Keratinocyte (primary cell): Measurements from ENCODE around the gene CDCA4. TPM values are rescaled to one million over a fixed set of nuclear protein-coding genes. Genes with fewer than 3 reads are reported as not detected.

Experiments
- DNase-seq: peaks from one replicate; pipeline ENCODE4 v3.0.0-alpha.2; 2011; ENCODE audit warnings: low read depth, missing footprints, low spot score
- FAIRE-seq: peaks from 2 replicates; lab custom pipeline; 2011; peaks lifted over from hg19 to GRCh38; lab: Jason Lieb, UNC
- H2AFZ ChIP-seq: 2 replicates; pipeline ENCODE4 v1.6.0; 2012; ENCODE audit warnings: low read length, control low read depth, inconsistent platforms; ENCODE audit not compliant: control insufficient read depth
- H3K27ac ChIP-seq: 2 replicates; pipeline ENCODE4 v1.5.1; 2011; ENCODE audit warnings: low read length; ENCODE audit not compliant: control insufficient read depth, insufficient read depth
- H3K27me3 ChIP-seq: 3 replicates; pipeline ENCODE4 v1.6.0; 2011; ENCODE audit warnings: low read length; ENCODE audit not compliant: control insufficient read depth, insufficient read depth; ENCODE audit errors: extremely low read depth
- H3K36me3 ChIP-seq, 2 experiments: 2 replicates in 1 of 2; 3 replicates in 1 of 2; pipeline ENCODE4 v1.5.1; 2011; ENCODE audit warnings: low read length in 2 of 2, mild to moderate bottlenecking in 1 of 2; ENCODE audit not compliant: control insufficient read depth in 2 of 2, insufficient read depth in 2 of 2; ENCODE audit errors: extremely low read depth in 1 of 2
- H3K4me1 ChIP-seq: 3 replicates; pipeline ENCODE4 v1.5.1; 2011; ENCODE audit warnings: low read length; ENCODE audit not compliant: control insufficient read depth, insufficient read depth; ENCODE audit errors: extremely low read depth
- H3K4me2 ChIP-seq: 3 replicates; pipeline ENCODE4 v1.6.0; 2011; ENCODE audit warnings: low read depth, low read length; ENCODE audit not compliant: control insufficient read depth, insufficient read depth; ENCODE audit errors: extremely low read depth
- H3K4me3 ChIP-seq, 3 experiments: fragments of 200-600 bp in 1 of 3; sonication (generic) in 1 of 3; 2 replicates in 2 of 3; 3 replicates in 1 of 3; pipeline ENCODE4 v1.5.1; 2011 to 2016; ENCODE audit warnings: low read length in 3 of 3, mild to moderate bottlenecking in 3 of 3, control low read depth in 2 of 3, inconsistent platforms in 1 of 3, low read depth in 1 of 3, mixed read lengths in 1 of 3, mixed run types in 1 of 3, moderate library complexity in 1 of 3; ENCODE audit not compliant: control insufficient read depth in 2 of 3, insufficient read depth in 2 of 3; ENCODE audit errors: extremely low read depth in 1 of 3
- H3K79me2 ChIP-seq: 2 replicates; pipeline ENCODE4 v1.6.0; 2012; ENCODE audit warnings: low read length; ENCODE audit not compliant: control insufficient read depth, insufficient read depth
- H3K9ac ChIP-seq: 3 replicates; pipeline ENCODE4 v1.6.0; 2011; ENCODE audit warnings: low read length; ENCODE audit not compliant: control insufficient read depth, insufficient read depth; ENCODE audit errors: extremely low read depth
- H3K9me1 ChIP-seq: 3 replicates; pipeline ENCODE4 v1.6.0; 2011; ENCODE audit warnings: low read length; ENCODE audit not compliant: control insufficient read depth, insufficient read depth; ENCODE audit errors: extremely low read depth
- H3K9me3 ChIP-seq: 2 replicates; pipeline ENCODE4 v1.5.1; 2012; ENCODE audit warnings: low read depth, low read length; ENCODE audit not compliant: control insufficient read depth
- H4K20me1 ChIP-seq: 3 replicates; pipeline ENCODE4 v1.6.0; 2011; ENCODE audit warnings: low read length; ENCODE audit not compliant: control insufficient read depth, insufficient read depth; ENCODE audit errors: extremely low read depth
- CTCF ChIP-seq, 3 experiments: IDR thresholded peaks in 1 of 3; conservative IDR thresholded peaks in 1 of 3; optimal IDR thresholded peaks in 1 of 3; 2 replicates in 2 of 3; 3 replicates in 1 of 3; pipeline versions ENCODE3 to v1.5.1; 2011; ENCODE audit warnings: low read length in 3 of 3, mild to moderate bottlenecking in 3 of 3, moderate library complexity in 2 of 3, control low read depth in 1 of 3, inconsistent platforms in 1 of 3; ENCODE audit not compliant: insufficient read depth in 2 of 3; ENCODE audit errors: extremely low read depth in 1 of 3
- EZH2 ChIP-seq: IDR thresholded peaks from one replicate; pipeline ENCODE4 v1.6.1; 2012; ENCODE audit warnings: inconsistent platforms, mild to moderate bottlenecking, low read length, moderate library complexity
- dilution Hi-C: fragments of 300-500 bp; cut with MboI; formaldehyde crosslinking; loops from one replicate; pipeline ENCODE4 v1.7.0; 2020; ENCODE audit warnings: low sequenced_read_pairs; ENCODE audit not compliant: extremely low pct_ligation_motif_present
- polyA plus RNA-seq, 5 experiments: library from polyadenylated mRNA; depleted of rRNA in 3 of 5; stranded (reverse) in 3 of 5; stranded (forward) in 1 of 5; unstranded in 1 of 5; fragments of >200 nt; gene quantifications; 1 replicate in 1 of 5; 2 replicates in 3 of 5; 3 replicates in 1 of 5; pipeline versions ENCODE4 v1.2.1 to v1.2.3, GENCODE V29; 2011 to 2012; ENCODE audit warnings: missing spikeins in 2 of 5, low read depth in 1 of 5, low replicate concordance in 1 of 5

Gene CDCA4
- polyA plus RNA-seq, 1 donor (not counting 4 experiments of a cell fraction or from before 2014, with no cell fraction given), result 35.7 TPM

DNA sequence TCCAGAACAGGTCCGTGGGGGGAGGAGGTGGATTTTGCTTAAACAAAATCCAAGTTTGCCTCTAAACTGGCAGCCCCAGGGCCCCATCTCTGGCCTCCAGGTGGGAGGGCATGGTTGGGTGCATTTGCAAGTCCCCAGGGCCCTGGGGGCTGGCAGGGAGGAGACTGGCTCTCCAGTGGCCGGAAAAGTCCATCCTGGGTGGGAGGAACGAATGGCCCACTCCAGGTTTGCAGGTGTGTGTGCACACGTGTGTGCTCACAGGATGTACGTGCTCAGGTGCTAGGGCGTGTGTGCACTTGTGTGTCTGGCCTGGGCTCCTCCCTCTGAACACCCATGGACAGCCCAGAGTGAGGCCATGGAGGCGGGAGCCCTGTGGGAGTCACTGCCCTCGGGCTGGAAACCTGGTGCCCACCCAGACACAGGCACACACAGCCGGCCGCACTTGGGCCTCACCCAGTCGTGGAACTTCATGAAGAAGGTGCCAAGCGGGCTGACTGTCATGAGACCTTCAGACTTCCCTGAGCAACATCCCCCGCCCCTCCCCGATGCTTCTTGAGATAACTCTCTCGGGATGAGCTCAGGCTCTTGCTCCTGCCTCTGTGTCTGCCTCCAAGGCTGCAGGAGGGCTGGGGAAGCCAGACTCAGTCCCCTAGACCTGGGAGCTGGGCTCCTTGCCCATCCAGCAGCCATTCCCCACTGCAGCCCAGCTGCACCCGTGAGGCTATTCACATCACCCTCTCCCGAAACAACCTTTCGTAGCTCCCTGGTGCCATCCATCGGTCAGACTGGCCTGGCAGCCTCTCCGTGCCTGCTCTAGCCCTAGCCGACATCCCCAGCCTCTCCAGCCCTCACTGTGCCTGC, 52.1 kb downstream of the CDCA4 start:
- peak in 2 of 3 experiments; percentile 27 to 42 for TF ChIP-seq CTCF (optimal IDR thresholded peaks at IDR 0.05 in 1 of 3, IDR thresholded peaks at IDR 0.05 in 1 of 3, conservative IDR thresholded peaks at IDR 0.05 in 1 of 3; ENCODE audit: extremely low read depth in 1 of 3, insufficient read depth in 2 of 3, low read length in 3 of 3)
- no peak for TF ChIP-seq EZH2
- FAIRE-seq, result peak; percentile 93

GRCh38 chr14:104968153-104968527, 52.7 kb downstream of the CDCA4 start:
- Histone ChIP-seq H3K9ac (peak overlapping the region; percentile 100), H3K27ac (peak overlapping the region; percentile 98), H3K27me3 (no peaks in the 10 kb centered on the region), H3K36me3 (peaks cover 8 to 14% of the 10 kb centered on the region in 2 experiments), H3K9me3 (no peaks in the 10 kb centered on the region), H3K4me2 (peak overlapping the region; percentile 99), H3K4me1 (peaks cover 65% of the 10 kb centered on the region), H3K9me1 (peaks cover 4% of the 10 kb centered on the region), H3K79me2 (peaks cover 78% of the 10 kb centered on the region), H4K20me1 (peaks cover 8% of the 10 kb centered on the region), H2AFZ (no peak overlapping the region), H3K4me3 (peak overlapping the region; percentile 93 to 94 (median 93))
- dilution Hi-C loops, result no loop called here
- DNase-seq, result no peak
- FAIRE-seq, result peak; percentile 36
- TF ChIP-seq EZH2, result no peak
- TF ChIP-seq CTCF (optimal IDR thresholded peaks at IDR 0.05 in 1 of 3, IDR thresholded peaks at IDR 0.05 in 1 of 3, conservative IDR thresholded peaks at IDR 0.05 in 1 of 3; ENCODE audit: extremely low read depth in 1 of 3, insufficient read depth in 2 of 3, low read length in 3 of 3), result no peak

More for the DNA sequence above, 52.1 kb downstream of the CDCA4 start:
- H3K9me1 ChIP-seq, result peaks cover 4% of the 10 kb centered on the region
- H2AFZ ChIP-seq, result no peak overlapping the region
- peak; percentile 95 for DNase-seq
- H3K27ac ChIP-seq, result peak overlapping the region; percentile 98
- peak overlapping the region; percentile 99 for H3K4me2 ChIP-seq
- peak overlapping the region; percentile 100 for H3K9ac ChIP-seq
- peaks cover 8% of the 10 kb centered on the region for H4K20me1 ChIP-seq
- H3K27me3 ChIP-seq, result no peaks in the 10 kb centered on the region
- H3K79me2 ChIP-seq, result peaks cover 74% of the 10 kb centered on the region
- H3K9me3 ChIP-seq, result no peaks in the 10 kb centered on the region
- H3K36me3 ChIP-seq, result peaks cover 8 to 14% of the 10 kb centered on the region in 2 experiments
- H3K4me1 ChIP-seq, result peaks cover 70% of the 10 kb centered on the region
- H3K4me3 ChIP-seq, result peak overlapping the region; percentile 93 to 94 (median 93)
- dilution Hi-C loops, result no loop called here
